HFF-Myc (cell line): ENCODE data around the gene FOXF1.

Experiments
- DNase-seq: peaks from one replicate; pipeline ENCODE4 v3.0.0-alpha.2; 2011; ENCODE audit warnings: low read depth; ENCODE audit errors: extremely low read depth
- H3K4me3 ChIP-seq: replicated peaks from 2 replicates; pipeline ENCODE4 v1.5.1; 2011; ENCODE audit warnings: low read depth, mild to moderate bottlenecking, control low read depth, low read length
- CTCF ChIP-seq: IDR thresholded peaks from 2 replicates; pipeline ENCODE4 v1.5.1; 2012; ENCODE audit warnings: mild to moderate bottlenecking, low read depth, low read length, control low read depth; ENCODE audit errors: missing control alignments

Gene FOXF1

GRCh38 chr16:86555704-86556075, 45.4 kb downstream of the FOXF1 start:
- H3K4me3 ChIP-seq, result peak overlapping the region; percentile 92
- no peak for TF ChIP-seq CTCF
- no peak for DNase-seq

GRCh38 chr16:86556576-86556975, 46.2 kb downstream of the FOXF1 start:
- DNase-seq, result no peak
- no peak overlapping the region for H3K4me3 ChIP-seq
- no peak for TF ChIP-seq CTCF

- no peak overlapping the region for H3K4me3 ChIP-seq
- TF ChIP-seq CTCF, result no peak
- DNase-seq, result no peak
Measured at GRCh38 chr16:86557587-86557986, 47.3 kb downstream of the FOXF1 start.

- TF ChIP-seq CTCF, result no peak
- DNase-seq, result no peak
- H3K4me3 ChIP-seq, result no peak overlapping the region
Measured at GRCh38 chr16:86558355-86559193, 48.2 kb downstream of the FOXF1 start.

GRCh38 chr16:86559802-86560305, 49.5 kb downstream of the FOXF1 start:
- no peak for DNase-seq
- H3K4me3 ChIP-seq, result no peak overlapping the region
- no peak for TF ChIP-seq CTCF

GRCh38 chr16:86562356-86562755, 52.0 kb downstream of the FOXF1 start:
- H3K4me3 ChIP-seq, result no peak overlapping the region
- no peak for DNase-seq
- no peak for TF ChIP-seq CTCF
